NCI-H2081 treated with DMSO at 0.1 percent for 48 hours (cell line): ENCODE results near the gene PLA2G2C.
"Not testable (repeated sequence)": the region's sequence is repeated elsewhere in the genome, so short reads cannot be mapped to it uniquely, and the experiment has no call there.

Experiments used
- DNase-seq: peaks from one replicate; lab custom pipeline; 2025; lab: John Stamatoyannopoulos, UW

PLA2G2C gene, protein sequence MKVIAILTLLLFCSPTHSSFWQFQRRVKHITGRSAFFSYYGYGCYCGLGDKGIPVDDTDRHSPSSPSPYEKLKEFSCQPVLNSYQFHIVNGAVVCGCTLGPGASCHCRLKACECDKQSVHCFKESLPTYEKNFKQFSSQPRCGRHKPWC

DNA sequence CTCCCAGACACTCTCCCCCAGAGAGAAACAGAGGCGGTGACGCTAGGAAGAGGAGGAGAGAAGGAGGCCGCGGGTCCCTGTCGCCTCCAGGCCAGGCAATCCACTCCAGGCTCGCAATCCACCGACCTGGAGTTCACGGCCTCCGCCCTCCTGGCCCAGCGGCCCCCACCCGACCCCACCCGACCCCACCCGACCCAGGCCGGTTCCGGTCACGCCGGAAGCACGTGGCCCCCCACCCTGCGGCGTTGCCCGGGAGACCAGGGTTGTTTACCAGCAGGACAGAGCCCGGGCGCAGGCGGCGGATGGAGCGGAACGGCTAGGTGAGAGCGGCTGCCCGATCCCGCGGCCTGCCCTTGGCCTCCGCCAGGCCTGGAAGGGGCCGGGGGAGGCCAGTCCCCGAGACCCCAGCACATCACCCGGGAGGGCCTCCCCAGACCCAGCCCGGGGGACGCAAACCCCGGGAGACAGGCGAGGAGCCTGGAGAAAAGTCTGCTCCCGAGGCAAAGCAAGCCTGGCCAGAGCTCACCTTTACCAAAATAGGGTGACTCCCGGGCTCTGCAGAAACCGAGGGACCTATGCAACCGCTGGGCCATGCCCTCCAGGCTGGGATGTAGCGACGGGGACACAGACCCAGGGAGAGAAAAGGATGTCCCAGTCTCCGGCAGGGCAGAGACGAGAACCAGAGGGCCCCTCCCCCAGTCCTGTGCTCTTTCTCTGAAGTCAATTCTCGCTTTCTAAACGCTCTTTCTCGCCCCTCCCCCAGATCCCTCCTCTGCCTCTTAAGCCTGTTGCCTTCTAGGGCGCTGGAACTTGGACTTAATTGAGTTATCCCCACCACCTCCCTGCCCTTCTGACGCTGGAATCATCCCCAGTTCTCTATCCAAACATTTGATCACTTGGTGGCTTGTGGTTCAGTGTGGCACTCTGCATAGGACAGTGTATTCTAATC lies at the start of gene PLA2G2C, which contains the start of gene UBXN10:
PLA2G2C (minus strand) TSS at position 685 of the 949 bp plus-strand sequence. CDS start 9,155 bp downstream, outside the sequence.
UBXN10 (plus strand) TSS at position 263 of the 949 bp plus-strand sequence. CDS start 4,466 bp downstream, outside the sequence.
- DNase-seq = no peak

DNA sequence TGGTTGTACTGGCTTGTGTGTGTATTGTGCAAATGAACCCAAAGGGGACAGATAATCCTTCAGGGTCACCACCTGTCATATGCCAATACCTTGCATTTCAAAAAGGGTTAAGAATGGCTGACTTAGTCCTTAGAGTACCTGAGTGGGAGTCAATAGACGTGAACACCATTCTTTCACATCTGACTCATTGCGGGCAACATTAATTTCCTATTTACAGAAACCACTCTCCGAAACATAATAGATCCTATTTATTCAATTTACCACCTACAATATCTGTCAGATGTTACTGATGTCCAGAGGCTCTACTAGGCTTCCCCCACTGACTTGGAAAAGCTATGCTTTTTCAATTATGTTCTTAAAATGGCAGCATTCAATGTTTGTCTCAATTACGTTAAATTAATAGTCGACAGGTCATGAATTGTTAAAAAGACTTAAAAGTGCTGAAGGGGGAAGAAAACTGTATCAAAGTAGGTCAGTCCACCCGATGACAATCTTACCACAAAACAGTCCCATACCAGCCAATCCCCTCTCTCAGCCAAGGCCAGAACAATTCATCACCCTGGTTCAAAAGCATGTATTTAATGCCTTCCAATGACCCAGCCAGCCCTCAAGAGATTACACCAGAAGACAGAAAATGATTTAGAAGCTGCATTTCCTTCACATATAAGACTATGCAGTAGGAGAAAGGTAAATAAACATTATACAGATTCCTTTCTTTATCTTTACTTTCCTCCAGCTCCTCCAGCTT lies 48.6 kb upstream of the PLA2G2C start:
- DNase-seq = no peak

DNA sequence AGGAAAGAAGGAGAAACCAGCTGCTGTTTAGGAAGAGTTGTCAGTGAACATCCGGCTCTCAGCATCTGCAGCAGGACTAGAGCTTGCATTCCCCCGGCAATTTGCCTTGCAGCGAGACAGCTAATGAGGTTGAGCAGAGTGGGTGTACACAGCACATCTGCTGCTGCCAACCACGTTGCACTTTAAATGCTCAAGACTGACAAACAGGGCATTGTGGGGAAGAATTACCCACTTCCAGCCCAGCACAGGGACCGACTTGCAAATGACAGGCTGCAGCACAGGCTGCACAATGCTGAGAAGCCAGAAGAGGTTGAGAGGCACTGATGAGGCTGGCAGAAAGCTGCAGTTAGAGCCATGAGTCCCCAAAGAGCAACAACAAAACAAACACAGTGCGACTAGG lies 47.5 kb upstream of the PLA2G2C start:
- no peak for DNase-seq

DNA sequence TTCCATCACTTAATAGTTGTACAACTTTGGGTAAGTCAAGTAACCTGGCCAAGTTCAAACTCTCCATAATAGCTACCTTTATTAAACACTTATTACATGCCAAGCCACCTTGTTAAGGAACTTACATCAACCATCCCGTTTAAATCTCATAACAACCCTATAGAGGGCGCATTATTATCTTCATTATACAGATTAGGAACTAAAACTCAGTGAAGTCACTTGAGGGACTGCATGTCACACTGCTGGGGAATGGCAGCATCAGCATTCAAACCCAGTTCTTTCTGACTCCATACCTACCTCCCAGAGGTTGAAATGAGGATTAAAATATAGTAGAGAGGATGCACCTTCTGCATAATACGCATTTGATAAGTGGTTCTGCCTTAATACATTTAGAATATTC lies 47.1 kb upstream of the PLA2G2C start:
- DNase-seq = no peak

DNA sequence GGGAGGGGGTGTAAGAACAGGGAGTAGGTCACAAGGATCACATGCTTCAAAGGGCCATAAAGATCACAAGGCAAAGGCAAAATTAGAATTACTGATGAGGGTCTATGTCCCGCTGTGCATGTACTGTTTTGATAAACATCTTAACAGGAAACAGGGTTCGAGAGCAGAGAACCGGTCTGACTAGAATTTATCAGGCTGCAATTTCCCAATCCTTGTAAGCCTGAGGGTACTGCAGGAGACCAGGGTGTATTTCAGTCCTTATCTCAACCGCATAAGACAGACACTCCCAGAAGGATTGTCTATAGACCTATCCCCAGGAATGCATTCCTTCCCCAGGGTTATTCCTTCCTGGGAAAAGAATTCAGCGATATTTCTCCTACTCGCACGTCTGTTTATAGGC lies 46.2 kb upstream of the PLA2G2C start:
- DNase-seq = not testable (repeated sequence)

DNA sequence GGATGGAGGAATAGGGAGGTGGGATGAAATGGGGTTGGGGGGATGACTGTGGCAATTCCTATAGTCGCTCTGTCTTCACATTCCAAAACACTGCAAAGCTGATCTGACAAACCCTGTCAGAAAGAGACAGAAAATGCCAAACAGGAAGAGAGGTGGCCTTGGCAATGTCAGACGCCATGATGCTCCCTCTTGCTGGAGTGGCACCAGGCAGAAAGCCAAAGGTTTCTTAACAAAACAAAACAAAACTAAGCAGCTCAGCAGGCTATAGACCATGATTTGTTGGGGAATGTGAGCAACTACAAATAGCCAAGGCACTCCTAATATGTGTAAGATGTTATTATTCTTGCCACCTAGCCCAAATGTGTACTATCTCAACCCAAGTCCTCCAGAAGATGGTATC lies 42.9 kb upstream of the PLA2G2C start:
- no peak for DNase-seq

DNA sequence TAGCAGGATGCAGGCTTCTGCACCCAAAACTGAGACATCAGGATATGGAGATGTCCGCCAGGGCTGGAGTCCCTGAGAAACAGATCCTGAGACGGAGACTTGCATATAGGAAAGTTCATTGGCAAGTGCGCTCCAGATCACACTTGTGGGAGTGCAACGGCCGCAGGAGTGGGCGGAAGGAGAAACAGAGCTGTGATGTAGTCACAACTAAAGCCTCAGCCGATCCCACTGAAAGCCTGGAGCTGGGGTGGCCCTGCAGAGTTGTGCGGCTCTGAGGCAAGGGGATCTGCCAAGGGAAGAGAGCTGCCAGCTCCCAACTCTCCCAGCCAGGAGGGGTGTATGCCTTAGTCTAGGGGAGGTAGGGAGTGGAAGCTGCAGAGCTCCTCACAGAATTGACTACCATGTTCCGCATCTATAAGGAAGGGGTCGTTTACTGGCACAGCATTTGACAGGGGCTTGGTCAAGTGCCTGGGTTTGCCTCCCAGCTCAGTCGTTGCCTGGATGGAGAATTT lies 42.1 kb upstream of the PLA2G2C start:
- no peak for DNase-seq

DNA sequence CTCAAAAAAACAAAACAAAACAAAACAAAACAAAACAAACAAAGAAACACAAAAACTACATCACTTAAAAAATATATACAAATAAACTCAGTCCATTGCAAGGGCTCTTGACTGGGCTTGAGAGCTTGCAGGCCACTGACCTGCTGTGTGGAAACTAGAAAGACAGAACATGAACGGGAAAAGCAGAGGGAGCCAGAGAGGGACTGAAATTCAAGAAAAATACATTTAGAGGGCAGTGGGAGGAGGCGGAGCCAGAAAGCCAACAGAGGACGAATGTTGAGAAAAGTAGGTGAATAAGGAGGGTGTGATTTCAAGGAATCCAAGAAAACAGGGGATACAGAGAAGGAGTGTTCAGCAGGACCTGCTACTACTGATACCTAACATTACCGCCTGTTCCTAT lies 41.4 kb upstream of the PLA2G2C start:
- DNase-seq = no peak

DNA sequence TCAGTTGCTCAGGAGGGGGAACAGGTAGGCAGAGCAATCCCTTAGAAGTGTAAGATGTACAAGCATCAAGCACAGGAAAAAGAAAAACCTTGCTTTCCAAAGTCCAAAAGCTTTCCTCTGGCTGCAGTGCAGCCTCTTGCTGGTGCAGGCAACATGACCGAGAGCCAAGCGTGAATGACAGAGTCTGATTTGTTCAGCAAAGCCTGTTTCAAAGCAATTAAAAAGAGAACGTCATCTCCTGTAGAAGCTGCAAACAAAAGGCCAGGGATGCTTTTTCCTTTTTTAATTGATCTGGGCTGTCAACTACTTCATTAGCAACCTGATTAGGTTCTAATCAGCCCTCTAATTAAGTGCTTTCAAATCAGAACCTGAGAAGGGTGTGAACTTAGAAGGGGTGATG lies 38.2 kb upstream of the PLA2G2C start:
- DNase-seq = no peak

DNA sequence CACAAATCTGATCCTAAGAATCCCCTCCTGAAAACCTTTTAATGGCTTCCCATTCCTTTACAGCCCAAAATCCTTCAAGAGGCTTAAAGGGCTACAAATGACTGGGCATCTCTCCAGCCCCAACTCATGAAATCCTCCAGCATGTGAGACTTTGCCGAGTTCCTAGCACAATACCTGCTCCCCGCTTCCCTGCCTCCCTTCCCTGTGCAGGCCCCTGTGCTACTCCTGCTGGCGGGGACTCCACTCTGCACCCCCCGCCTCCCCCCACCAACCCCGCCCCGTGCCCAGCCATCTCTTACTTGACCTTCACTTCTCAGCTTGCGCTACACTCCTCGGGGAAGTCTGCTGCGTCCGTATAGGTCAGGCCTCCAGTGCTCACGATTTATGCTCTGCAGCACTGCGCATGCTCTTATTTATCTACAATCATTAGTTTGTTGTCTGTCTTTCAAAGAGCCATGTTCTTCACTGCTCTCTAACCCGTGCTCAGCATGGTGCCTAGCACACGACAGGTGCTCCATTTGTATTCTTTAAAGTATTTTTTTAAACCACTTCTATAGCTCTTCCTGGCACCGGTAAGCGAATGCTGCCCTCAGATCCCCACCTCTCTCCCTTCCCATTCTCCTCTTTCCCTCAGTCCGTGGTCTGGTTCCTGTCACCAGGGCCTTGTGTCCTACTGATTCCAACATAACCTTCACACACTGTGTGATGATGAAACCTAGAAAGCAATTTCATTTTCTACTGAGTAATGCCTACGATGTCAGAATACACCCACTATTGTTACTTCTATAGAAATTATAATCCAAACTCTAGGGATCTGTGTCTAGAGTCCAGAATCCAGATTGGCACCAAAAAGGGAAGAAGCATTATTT lies 37.5 kb upstream of the PLA2G2C start:
- no peak for DNase-seq

DNA sequence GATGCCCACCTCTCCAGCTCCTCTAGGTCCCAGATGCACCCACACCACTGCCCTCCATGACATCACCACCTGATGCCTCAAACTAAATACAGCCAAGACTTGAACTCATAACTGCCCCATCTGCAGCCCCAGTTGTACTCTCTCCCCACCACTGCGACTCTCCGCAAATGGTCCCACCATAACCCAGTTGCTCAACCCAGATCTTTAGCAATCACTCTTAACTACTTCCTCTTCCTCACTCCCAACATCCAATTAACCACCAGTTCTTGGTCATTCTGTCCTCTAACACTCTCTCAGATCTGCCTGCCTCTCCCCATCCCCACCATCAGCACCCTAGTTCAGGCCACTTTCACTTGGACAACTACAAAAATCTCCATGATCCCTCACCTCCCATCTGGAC lies 36.8 kb upstream of the PLA2G2C start:
- DNase-seq = no peak

DNA sequence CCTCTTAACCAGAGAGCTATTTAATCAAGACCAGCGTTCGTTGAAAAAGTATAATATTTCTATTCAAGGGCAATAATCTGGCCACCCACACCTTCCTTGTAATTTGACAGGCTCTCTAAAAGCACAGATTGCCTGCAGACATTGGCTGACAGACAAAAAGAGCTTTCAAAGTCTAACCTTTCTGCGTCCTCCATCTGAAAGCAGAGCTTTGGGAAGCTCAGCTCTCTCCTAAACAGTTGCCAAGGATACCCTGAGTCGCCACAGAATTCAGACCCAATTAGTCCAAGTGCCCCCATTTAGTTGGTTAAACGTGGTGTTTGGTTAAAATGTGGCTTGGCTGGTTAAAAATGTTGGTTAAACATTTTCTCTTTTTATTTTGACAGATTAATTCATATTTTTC lies 33.7 kb upstream of the PLA2G2C start:
- DNase-seq = no peak

DNA sequence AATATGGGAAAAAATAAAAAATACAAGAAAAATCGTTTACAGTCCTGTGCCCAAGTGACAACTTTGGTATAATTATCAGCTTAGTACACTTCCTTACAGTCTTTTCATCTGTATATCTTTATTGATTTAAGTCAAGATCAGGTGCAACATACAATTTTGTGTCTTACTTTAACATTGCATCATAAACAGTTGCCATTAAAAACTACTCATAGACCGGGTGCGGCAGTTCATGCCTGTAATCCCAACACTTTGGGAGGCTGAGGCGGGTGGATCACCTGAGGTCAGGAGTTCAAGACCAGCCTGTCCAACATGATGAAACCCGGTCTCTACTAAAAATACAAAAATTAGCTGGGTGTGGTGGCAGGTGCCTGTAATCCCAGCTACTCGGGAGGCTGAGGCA lies 32.7 kb upstream of the PLA2G2C start:
- not testable (repeated sequence) for DNase-seq

DNA sequence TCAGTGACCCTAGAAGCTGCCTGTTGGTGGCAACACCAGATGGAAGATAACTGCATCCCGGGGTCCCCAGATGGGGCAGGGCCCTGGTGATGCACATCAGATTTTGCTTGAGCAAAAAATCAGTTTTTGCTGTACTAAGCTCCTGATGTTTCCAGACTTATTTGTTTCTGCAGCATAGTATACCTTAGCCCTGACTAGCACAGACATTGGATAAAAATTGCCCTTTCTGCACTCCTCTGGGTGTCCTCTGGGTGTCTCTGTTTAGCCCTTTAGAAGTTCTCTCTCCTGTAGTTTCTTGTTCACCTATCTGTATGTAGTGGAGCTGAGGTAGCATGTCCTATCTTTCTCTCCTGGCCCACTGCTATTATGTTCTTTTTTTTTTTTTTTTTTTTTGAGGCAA lies 30.3 kb upstream of the PLA2G2C start:
- DNase-seq = no peak

DNA sequence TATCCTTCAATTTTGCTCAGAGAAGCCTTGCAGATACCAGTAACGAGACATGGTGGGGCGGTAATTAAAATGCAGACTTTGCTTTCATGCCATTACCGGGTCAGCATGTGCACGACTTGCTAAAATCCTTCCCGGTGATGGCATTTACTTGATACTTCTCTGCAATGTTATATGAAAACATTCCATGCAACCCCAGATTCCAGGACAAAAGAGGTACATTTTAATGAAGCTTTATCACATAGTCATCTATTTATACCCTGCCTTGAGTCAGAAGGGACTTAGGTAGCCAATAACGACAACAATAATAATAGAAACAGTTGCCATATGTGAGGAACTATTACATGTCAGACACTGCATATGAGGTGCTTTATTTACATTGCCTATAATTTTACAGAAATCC lies 29.4 kb upstream of the PLA2G2C start:
- DNase-seq = no peak

DNA sequence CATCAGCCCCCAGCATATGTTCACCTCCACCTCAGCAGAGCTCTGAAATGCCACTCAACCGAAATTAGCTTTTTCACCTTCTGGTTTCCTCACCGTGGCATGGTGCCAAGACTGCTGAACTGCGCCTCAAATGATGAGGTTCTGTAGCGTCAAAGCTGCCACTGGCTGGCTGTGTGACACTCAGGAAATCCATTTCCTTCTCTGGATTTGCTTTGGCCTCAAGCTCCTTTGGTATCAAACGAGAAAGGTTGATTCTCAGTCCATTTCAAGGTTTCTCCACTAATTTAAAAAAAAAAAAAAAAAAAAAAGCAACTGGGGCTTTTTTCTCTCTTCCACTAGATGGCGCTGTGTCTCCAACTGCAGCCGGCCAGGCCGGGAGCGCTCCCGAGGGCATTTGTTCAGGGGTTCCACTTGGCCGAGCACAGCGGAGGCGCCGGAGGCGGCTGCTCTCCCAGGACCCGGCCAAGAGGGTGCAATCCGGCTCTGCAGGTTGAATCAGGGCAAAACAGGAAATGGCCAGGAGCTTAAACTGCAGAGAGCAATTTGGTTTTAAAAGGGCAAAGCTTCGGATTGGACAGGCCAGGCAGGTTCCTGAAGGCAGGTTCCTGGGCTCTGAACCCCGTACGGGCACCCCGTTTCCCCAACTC lies 26.5 kb upstream of the PLA2G2C start:
- peak; percentile 21 for DNase-seq

DNA sequence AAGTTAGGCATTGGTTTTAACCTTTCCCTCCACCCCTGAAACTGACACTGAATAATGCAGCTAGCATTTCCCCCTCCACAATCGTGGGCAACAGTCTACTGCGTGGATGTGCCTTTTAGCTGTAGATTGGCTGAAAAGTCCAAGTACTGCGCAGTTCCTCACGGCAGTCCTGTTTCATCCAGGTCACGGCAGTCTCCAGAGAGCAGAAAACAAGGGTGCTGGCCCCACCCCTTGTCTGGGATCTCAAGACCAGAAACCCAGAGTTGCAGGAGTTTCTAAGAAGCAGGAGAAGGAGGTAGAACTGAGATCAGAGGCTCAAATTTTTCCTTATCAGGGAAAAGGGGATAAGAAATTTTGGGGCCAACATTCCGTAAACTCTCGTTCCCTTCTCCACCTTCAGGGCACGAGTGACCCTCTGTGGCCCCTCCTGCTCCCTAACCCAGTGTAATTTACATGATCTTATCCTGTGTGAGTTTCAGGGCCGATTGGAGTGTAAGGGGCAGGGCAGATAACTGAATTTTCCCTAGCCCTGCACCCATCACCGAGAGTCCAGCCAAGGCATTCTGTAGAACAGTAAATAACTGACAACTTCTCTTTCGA lies 25.9 kb upstream of the PLA2G2C start:
- no peak for DNase-seq

DNA sequence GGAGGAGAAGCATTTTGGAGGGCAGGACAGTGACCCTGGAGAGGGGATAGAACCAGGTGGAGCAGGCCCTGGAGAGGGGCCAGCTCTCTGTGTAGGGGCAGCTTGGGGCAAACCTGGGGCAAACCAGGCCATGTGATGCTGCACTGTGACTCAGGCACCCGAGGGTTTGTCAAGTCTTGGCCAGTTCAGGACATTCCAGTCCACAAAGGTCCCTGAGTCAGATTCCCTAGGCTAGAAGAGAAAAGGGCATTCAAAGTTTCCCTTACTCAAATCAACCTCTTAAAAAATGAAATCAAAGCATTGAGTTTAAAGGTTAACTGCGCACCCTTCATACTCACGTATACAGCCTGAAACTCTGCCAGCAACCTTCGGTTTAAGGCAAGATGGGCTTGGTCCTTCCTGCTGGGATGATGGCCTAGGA lies 25.2 kb upstream of the PLA2G2C start:
- no peak for DNase-seq

DNA sequence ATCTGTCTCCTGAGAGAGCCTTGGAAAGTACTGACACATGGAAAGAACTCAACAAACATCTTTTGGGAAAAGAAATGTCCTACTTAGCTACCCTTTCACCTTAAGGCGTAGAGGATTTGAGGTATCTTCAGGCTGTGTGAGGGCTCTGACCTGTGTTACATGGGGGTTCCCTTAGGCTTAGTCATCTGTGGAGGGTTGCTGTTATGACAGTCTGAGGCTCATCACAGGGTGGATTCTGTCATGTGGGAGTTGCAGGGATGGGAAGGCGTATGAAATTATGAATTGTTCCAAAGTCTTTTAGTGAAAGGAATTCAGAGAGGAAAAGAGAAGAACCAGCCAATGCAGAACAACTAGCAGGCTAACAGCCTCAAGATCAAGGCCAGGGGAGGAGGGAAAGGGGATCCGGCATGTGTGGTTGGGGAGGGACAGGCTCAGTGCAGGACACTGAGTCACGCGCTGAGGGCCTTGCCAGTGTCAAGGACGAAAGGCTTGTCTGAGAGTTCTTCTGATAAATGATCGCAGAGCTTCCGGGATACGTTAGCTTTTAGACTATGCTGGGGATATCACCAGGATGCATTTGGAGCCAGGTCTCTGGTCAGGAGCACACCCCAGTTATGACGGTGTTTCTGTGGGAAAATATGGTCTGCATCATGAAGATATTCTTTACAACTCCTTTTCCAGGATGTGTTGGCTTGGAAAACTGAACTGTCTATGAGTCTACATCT lies 24.6 kb upstream of the PLA2G2C start:
- DNase-seq = no peak

DNA sequence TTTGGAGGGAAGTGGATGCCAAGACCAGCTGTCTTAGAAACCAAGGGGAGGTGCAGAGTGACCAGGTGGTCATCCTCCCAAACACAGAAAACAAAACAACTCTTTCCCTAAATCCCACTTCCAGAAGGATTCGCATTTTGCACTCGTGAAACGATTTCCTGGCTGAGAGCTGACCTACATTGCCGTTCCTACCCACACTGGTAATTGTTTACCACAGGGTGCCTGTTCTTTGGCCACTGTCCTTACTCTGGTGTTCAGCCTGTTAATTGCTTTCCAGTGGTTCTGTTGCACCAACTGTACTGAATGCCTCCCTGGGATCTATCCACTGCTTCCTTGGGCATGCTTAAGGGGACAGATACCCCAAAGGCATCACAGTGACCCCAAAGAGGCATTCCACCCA lies 23.2 kb upstream of the PLA2G2C start:
- no peak for DNase-seq
